Spleen (tissue), 11 donors: ENCODE measurements around the gene CDK8. TPM values are rescaled to one million over a fixed set of nuclear protein-coding genes. Genes with fewer than 3 reads are reported as not detected.
A peak's percentile ranks its signal among the peaks of the same experiment; 100 is the strongest.

ENCODE experiments used
- DNase-seq: peaks from one replicate; pipeline ENCODE4 v3.0.0-alpha.2; 2020
- H3K27ac ChIP-seq, 8 donors: fragments of 200-600 bp; sonication (generic) in 7 of 8; 1 replicate in 4 of 8; 2 replicates in 4 of 8; pipeline versions ENCODE4 v1.5.0 to v1.8.0; 2016 to 2021; ENCODE audit warnings: inconsistent platforms in 4 of 8, mild to moderate bottlenecking in 4 of 8, moderate library complexity in 1 of 8
- H3K27me3 ChIP-seq, 7 donors: fragments of 200-600 bp; sonication (generic) in 6 of 7; replicated peaks in 1 of 7; 1 replicate in 4 of 7; 2 replicates in 3 of 7; pipeline versions ENCODE4 v1.5.0 to v1.8.0; 2016 to 2021; ENCODE audit warnings: inconsistent platforms in 3 of 7, mild to moderate bottlenecking in 1 of 7
- H3K36me3 ChIP-seq, 6 donors: fragments of 200-600 bp; sonication (generic) in 5 of 6; 1 replicate in 4 of 6; 2 replicates in 2 of 6; pipeline versions ENCODE4 v1.5.0 to v1.8.0; 2016 to 2021; ENCODE audit warnings: inconsistent platforms in 2 of 6
- H3K4me1 ChIP-seq, 6 donors: fragments of 200-600 bp; sonication (generic) in 5 of 6; 1 replicate in 3 of 6; 2 replicates in 3 of 6; pipeline versions ENCODE4 v1.5.0 to v1.8.0; 2016 to 2021; ENCODE audit warnings: inconsistent platforms in 3 of 6
- H3K4me3 ChIP-seq, 8 donors: fragments of 200-600 bp; sonication (generic) in 7 of 8; 1 replicate in 4 of 8; 2 replicates in 4 of 8; pipeline versions ENCODE4 v1.5.0 to v1.8.0; 2016 to 2021; ENCODE audit warnings: inconsistent platforms in 4 of 8, mild to moderate bottlenecking in 4 of 8, moderate library complexity in 2 of 8
- H3K9me3 ChIP-seq, 8 donors: fragments of 200-600 bp; sonication (generic) in 7 of 8; 1 replicate in 4 of 8; 2 replicates in 4 of 8; pipeline versions ENCODE4 v1.5.0 to v1.8.0; 2016 to 2021; ENCODE audit warnings: inconsistent platforms in 4 of 8
- CTCF ChIP-seq, 11 experiments: fragments of 200-600 bp in 7 of 11; fragments of 450-650 bp in 4 of 11; sonication (generic) in 4 of 11; IDR thresholded peaks in 8 of 11; conservative IDR thresholded peaks in 3 of 11; 1 replicate in 7 of 11; 2 replicates in 4 of 11; pipeline versions ENCODE4 v1.4.0 to v1.8.0; 2016 to 2021; ENCODE audit warnings: antibody characterized with exemption in 11 of 11, inconsistent platforms in 4 of 11, mild to moderate bottlenecking in 1 of 11
- POLR2A ChIP-seq, 3 donors: fragments of 450-650 bp; IDR thresholded peaks; one replicate each; pipeline ENCODE4 v1.5.1; 2017; ENCODE audit warnings: antibody characterized with exemption in 3 of 3, mild to moderate bottlenecking in 1 of 3
- POLR2AphosphoS5 ChIP-seq, 3 donors: sonication (generic); formaldehyde crosslinking; IDR thresholded peaks; one replicate each; pipeline ENCODE4 v1.5.1; 2017; ENCODE audit warnings: antibody characterized with exemption in 3 of 3
- WGBS, 5 donors: extraction: QIAGEN DNeasy Blood & Tissue Kit in 3 of 5; methylation state at CpG; one replicate each; pipeline versions ENCODE4 v1.1.5 to v1.1.7; 2013 to 2018; 5-methylcytosine and 5-hydroxymethylcytosine counted together
- intact Hi-C: fragments of 100-400 bp; cut with DNase I; formaldehyde crosslinking; loops from one replicate; pipeline ENCODE4 v1.15.0; 2023; ENCODE audit warnings: low total_unique reads
- polyA plus RNA-seq, 3 donors: library from polyadenylated mRNA; stranded (reverse); fragments of 200-250 nt; gene quantifications; one replicate each; pipeline ENCODE4 v1.2.1, GENCODE V29; 2013
- total RNA-seq, 7 donors: library from RNA; depleted of rRNA in 3 of 7; stranded (reverse); fragments of >200 nt in 3 of 7; fragmentation: NEBNext Ultra II Directional in 4 of 7; extraction: Animal tissue kit (Norgen Biotek cat#: 25700) in 4 of 7; gene quantifications; one replicate each; pipeline versions ENCODE4 v1.1.0 to v1.2.1, GENCODE V29; 2016 to 2021
- donor health status: healthy with polysubstance abuse.
- donor health status: DM: no; HTN: no; CAD: no; lungs with moderate emphysema.
- donor health status: DM: no; HTN: no; CAD: no.
- donor health status: Bipolar disorder and iron deficiency.
- donor health status: healthy.
- donor health status: DM: no; HTN: no; CAD: no.
- donor health status: DM: yes; HTN: yes; CAD: no.

Gene CDK8
- total and polyA plus RNA-seq, 10 donors, result 7.8 to 16.4 (median 9.2) TPM

GRCh38 chr13:26216042-26216441 is 37.9 kb upstream of the CDK8 start:
- TF ChIP-seq POLR2A (IDR thresholded peaks at IDR 0.05), result no peak
- TF ChIP-seq POLR2AphosphoS5 (IDR thresholded peaks at IDR 0.05), result no peak
- TF ChIP-seq CTCF (IDR thresholded peaks at IDR 0.05 in 8 of 11, conservative IDR thresholded peaks at IDR 0.05 in 3 of 11), result no peak
- peaks cover 5 to 96% (median 79%) of the 10 kb centered on the region in 6 donors for H3K36me3 ChIP-seq
- H3K9me3 ChIP-seq, result no peaks in the 10 kb centered on the region

GRCh38 chr13:26219726-26220125 is 34.2 kb upstream of the CDK8 start:
- H3K36me3 ChIP-seq, result peaks cover 3 to 59% (median 50%) of the 10 kb centered on the region in 6 donors
- H3K9me3 ChIP-seq, result no peaks in the 10 kb centered on the region
- H3K27ac ChIP-seq, result no peak overlapping the region
- peak overlapping the region in 1 of 8 donors; percentile 89 for H3K4me3 ChIP-seq
- TF ChIP-seq CTCF (IDR thresholded peaks at IDR 0.05 in 8 of 11, conservative IDR thresholded peaks at IDR 0.05 in 3 of 11) (no peak), POLR2AphosphoS5 (IDR thresholded peaks at IDR 0.05) (no peak), POLR2A (IDR thresholded peaks at IDR 0.05) (no peak)
- no peaks in the 10 kb centered on the region for H3K27me3 ChIP-seq
- no peak for DNase-seq
- 81 to 95% (median 88%) methylated on average over 1 of the region's 1 CpG for WGBS, 5 donors
- intact Hi-C loops, result loop anchor here (5.0 kb wide), 1 partner anchor 38 kb away; no protein-coding TSS in a partner anchor
- H3K4me1 ChIP-seq, result peaks cover 10 to 45% (median 33%) of the 10 kb centered on the region in 6 donors

More at GRCh38 chr13:26216042-26216441, 37.9 kb upstream of the CDK8 start:
- H3K4me3 ChIP-seq, result no peak overlapping the region
- intact Hi-C loops, result no loop called here
- no peak for DNase-seq
- WGBS, 5 donors, result 94 to 98% (median 95%) methylated on average over 2 of the region's 2 CpGs
- no peaks in the 10 kb centered on the region for H3K27me3 ChIP-seq
- H3K27ac ChIP-seq, result no peak overlapping the region
- H3K4me1 ChIP-seq, result peaks cover 10 to 35% (median 22%) of the 10 kb centered on the region in 6 donors

GRCh38 chr13:26220575-26220974 is 33.4 kb upstream of the CDK8 start:
- intact Hi-C loops, result loop anchor here (5.0 kb wide), 1 partner anchor 37 kb away; no protein-coding TSS in a partner anchor
- TF ChIP-seq CTCF (IDR thresholded peaks at IDR 0.05 in 8 of 11, conservative IDR thresholded peaks at IDR 0.05 in 3 of 11) (no peak), POLR2A (IDR thresholded peaks at IDR 0.05) (no peak)
- H3K4me3 ChIP-seq, result peak overlapping the region in 7 of 8 donors; percentile 85 to 98 (median 92)

GRCh38 chr13:26221399-26221720 is 32.6 kb upstream of the CDK8 start:
- peak overlapping the region; percentile 93 to 98 (median 96) for H3K27ac ChIP-seq
- peaks cover 3 to 43% (median 34%) of the 10 kb centered on the region in 6 donors for H3K36me3 ChIP-seq
- no peak for TF ChIP-seq CTCF (IDR thresholded peaks at IDR 0.05 in 8 of 11, conservative IDR thresholded peaks at IDR 0.05 in 3 of 11)
- peak in 1 of 3 donors; percentile 10 for TF ChIP-seq POLR2A (IDR thresholded peaks at IDR 0.05)
- TF ChIP-seq POLR2AphosphoS5 (IDR thresholded peaks at IDR 0.05), result peak in 1 of 3 donors; percentile 60
- H3K9me3 ChIP-seq, result no peaks in the 10 kb centered on the region
- intact Hi-C loops, result loop anchor here (5.0 kb wide), 1 partner anchor 36 kb away; no protein-coding TSS in a partner anchor
- DNase-seq, result no peak
- no peaks in the 10 kb centered on the region for H3K27me3 ChIP-seq
- peaks cover 10 to 45% (median 33%) of the 10 kb centered on the region in 6 donors for H3K4me1 ChIP-seq
- peak overlapping the region; percentile 85 to 98 (median 90) for H3K4me3 ChIP-seq
- 0 to 1% (median 0%) methylated on average over 16 of the region's 16 CpGs for WGBS, 5 donors

More at GRCh38 chr13:26220575-26220974, 33.4 kb upstream of the CDK8 start:
- peaks cover 3 to 51% (median 41%) of the 10 kb centered on the region in 6 donors for H3K36me3 ChIP-seq
- peak overlapping the region in 1 of 8 donors; percentile 98 for H3K27ac ChIP-seq
- no peaks in the 10 kb centered on the region for H3K27me3 ChIP-seq
- 70 to 90% (median 88%) methylated on average over 2 of the region's 2 CpGs for WGBS, 5 donors
- DNase-seq, result no peak
- no peaks in the 10 kb centered on the region for H3K9me3 ChIP-seq
- H3K4me1 ChIP-seq, result peaks cover 10 to 45% (median 33%) of the 10 kb centered on the region in 6 donors
